HG02970 (cell line): ENCODE results near the gene FPGS.
"Not testable (repeated sequence)": the region's sequence is repeated elsewhere in the genome, so short reads cannot be mapped to it uniquely, and the experiment has no call there.

Experiments used
- ATAC-seq: cut with Tn5 transposase; IDR thresholded peaks from one replicate; pipeline ENCODE4 v1.9.1; 2021; ENCODE audit warnings: mild to moderate bottlenecking, moderate library complexity, moderate number of reproducible peaks; ENCODE audit not compliant: unreplicated experiment, low FRiP score

FPGS gene, protein sequence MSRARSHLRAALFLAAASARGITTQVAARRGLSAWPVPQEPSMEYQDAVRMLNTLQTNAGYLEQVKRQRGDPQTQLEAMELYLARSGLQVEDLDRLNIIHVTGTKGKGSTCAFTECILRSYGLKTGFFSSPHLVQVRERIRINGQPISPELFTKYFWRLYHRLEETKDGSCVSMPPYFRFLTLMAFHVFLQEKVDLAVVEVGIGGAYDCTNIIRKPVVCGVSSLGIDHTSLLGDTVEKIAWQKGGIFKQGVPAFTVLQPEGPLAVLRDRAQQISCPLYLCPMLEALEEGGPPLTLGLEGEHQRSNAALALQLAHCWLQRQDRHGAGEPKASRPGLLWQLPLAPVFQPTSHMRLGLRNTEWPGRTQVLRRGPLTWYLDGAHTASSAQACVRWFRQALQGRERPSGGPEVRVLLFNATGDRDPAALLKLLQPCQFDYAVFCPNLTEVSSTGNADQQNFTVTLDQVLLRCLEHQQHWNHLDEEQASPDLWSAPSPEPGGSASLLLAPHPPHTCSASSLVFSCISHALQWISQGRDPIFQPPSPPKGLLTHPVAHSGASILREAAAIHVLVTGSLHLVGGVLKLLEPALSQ

DNA sequence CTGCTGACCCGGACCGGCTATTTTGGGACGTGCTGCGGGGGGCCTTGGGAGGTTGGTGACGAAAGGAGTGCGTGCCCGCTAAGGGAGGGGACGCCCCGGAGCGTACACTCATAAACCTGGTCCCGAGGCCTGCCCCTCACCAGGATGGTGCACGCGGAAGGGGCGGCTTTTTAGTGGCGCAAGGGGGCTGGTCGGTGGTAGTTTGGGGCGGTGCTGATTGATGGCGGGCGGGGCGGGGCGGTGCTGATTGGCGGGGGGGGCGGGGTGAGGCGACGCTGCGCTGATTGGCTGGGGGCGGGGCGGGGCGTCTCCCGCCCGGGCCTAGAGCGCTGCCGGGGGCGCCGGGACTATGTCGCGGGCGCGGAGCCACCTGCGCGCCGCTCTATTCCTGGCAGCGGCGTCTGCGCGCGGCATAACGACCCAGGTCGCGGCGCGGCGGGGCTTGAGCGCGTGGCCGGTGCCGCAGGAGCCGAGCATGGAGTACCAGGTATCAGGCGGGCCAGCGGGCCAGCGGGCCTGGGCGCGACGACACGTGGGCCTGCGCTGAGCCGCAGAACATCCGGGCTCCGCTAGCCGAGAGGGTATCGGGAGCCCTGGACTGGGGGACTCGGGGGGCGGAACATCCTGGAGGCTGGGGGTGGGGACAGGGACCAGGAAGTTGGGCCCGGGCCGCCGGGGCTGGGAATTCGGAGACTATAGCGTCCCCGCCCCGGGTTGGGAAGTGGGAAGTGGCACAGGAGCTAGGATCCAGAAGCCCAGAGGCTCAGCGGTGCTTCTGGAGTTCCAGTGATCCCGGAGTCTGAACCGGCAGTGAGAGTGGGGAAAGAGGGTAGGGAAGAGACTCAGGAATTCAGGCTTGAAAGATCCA lies at the start of gene FPGS:
TSS of gene FPGS (plus strand) at position 307 of the 868 bp plus-strand sequence. CDS start at position 350, 43 bp downstream.
- ATAC-seq: peak; percentile 71

GRCh38 chr9:127753148-127753547 lies 49.5 kb upstream of the FPGS start:
- no peak for ATAC-seq

DNA sequence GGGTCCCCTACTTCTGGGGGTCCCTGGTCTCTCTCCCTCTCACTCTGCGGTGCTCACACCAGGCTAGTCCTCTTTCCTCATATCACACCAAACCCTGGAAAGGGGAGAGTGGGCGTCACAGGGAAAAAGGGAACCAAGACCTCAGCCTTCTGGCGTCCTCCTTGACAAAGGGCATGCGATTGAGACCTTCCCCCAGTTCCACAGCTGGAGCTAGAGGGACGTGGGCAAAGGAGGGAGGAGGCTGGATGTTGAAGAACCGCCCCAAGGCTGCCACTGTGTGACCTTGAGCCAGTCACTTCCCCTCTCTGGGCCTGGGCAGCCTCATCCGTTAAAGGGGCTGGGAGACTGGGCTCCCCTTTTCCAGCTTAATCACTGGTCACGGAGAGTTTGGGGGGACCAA lies 49.1 kb upstream of the FPGS start:
- ATAC-seq: no peak

DNA sequence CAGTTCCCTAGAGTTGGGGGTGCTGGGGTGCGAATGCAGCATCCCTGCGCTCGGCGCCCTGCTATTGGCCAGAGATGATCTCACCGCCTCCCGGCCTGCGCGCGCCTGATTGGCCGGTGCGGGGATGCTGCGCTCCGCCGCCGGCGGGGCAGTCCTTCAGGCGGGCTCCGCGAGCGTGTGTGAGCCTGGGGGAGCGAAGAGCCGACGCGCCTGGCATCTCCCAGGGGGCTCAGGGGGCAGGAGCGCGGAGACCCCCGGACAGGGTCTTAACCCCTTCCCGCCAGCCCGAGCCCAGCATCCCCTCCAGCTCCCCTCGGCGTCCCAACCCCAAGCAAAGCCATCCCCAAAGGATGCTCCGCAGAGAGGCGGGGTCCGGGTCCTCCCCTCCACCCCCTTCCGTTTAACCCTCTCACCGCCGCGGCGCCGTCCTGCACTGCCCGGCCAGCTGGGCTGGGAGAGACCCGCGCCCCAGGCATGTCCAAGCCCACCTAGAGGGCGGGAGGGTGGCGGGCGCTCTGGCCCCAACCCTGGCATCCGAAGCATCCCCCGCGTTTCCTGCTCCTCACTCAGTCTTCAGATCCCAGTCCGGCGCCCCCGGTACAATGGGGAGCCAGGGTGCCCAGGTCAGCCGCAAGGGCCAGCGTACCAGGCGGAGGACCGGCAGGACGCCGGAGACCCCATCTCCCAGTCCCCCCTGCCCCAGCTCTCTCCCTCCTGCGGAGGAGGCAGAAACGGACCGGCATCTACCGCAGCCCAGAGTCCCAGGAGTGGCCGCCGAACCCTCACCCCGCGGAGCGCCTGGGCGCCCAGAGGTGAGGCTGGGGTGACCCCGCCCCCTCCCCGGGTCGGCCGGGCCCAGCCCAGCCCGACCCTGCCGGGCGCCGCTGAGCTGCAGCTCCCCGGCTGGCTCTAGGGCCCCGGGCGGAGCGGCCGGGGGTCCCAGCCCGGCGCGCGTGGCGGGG lies 48.3 kb upstream of the FPGS start:
- ATAC-seq: no peak

DNA sequence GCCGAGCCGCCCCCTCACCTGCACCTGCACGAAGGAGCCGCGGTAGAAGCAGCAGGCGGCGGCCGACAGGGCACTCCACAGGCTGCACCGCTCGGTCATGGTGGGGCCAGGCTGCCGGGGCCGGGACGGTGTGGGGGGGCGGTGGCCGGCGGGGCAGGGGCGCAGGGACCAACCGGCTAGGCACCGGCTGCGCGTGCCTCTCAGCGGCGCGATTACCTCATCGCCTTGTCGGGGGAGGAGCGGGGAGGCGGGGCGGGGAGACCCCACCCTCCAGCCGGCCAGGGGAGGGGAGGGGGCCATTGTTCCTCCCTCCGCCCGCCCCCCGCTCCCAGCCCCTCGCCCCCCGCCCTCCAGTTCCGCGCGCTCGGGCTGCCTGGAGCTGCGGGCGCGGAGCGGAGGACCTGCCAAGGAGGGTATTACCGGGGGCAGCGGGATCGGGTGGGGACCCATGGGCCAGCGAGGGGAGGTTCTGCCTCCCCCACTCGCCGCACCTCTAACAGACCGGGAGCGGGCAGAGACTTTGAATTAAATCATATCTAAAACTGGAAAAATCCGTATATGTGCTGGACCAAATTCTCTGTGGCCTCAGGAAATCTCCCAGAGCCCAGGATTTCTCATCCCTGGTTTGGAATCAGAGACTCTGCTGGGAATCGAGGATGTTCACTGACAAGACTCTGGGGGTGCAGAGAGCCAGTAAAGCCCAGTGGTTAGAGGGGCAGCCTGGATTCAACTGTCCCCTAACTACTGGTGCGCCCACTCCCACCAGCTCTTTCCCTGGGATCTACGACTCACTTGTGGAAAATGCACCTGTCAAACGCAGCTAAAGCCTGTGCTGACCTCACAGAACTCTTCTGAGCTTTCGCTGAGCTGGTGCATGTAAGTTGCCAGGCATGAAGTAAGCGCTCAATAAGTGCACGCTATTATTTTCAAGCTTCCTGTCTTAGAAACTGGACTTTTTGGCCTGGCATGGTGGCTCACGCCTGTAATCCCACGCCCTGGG lies 47.3 kb upstream of the FPGS start:
- no peak for ATAC-seq

DNA sequence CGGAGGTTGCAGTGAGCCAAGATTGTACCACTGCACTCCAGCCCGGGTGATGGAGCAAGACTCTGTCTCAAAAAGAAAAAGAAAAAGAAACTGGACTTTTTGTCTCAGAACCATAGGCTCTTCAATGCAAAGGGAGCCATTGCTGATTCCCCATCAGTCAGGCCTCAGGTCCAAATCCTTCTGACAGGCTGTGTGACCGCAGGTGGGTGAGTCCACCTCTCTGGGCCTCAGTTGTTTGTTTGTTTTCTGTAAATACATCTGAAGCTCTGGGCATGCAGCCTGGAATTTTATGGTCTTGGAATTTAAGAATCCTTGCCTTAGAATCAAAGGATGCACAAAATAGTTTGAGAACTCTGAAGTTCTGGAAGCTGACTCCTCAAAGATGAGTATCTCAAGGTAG lies 46.4 kb upstream of the FPGS start:
- no peak for ATAC-seq

DNA sequence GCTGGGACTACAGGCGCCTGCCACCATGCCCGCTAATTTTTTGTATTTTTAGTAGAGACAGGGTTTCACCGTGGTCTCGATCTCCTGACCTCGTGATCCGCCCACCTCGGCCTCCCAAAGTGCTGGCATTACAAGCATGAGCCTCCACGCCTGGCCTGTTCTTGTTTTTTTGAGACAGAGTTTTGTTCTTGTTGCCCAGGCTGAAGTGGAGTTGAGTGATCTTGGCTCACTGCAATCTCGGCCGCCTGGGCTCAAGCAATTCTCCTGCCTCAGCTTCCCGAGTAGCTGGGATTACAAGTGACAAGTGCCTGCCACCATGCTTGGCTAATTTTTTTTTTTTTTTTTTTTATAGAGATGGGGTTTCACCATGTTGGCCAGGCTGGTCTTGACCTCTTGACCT lies 45.9 kb upstream of the FPGS start:
- not testable (repeated sequence) for ATAC-seq

DNA sequence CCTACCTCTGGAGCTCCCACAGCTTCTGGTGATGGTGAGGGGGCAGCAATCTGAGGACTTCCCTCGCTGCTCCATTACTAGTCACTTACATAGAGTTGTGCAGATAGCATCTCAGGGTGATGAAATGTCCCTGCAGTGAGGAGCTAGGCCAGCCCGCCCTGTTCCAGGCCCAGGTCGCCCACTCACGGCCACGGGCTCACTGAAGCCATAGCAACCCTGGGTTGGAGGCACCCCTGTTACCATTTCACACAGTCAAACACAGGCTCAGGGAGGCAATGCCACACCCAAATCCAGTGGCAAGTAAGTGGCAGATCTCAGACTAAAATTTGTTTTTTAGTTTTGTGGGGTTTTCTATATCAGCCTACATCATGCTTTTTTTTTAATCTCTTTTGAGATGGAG lies 43.8 kb upstream of the FPGS start:
- ATAC-seq: no peak

- no peak for ATAC-seq
These were observed 41.6 kb upstream of the FPGS start for GRCh38 chr9:127761061-127761460.

- no peak for ATAC-seq
These were observed 41.2 kb upstream of the FPGS start for GRCh38 chr9:127761491-127761956.

GRCh38 chr9:127762111-127762676 lies 40.5 kb upstream of the FPGS start:
- ATAC-seq: no peak

DNA sequence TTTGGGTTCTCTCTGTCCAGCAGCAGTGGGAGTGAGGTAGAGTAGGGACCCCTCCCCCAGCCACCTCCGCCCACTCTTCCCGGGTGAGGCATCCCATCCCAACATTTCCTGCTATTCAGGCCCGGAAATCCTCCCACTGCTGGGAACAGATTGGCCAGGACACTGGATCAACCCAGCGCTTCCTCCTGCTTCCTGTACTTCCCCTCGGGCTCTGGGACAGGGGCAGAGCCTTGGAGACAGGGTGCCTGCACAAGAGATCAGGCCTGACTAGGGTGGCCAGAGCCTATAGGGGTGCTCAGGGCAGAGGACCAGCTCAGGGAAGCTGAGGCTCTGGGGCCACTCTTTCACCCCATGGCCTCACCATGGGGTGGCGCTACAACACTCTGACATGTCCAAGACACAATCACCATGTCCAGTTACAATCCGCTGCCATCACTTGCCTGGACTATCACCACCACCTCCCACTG lies 38.7 kb upstream of the FPGS start:
- no peak for ATAC-seq

- ATAC-seq: no peak
These were observed 37.3 kb upstream of the FPGS start for GRCh38 chr9:127765418-127765817.

- no peak for ATAC-seq
These were observed 35.3 kb upstream of the FPGS start for GRCh38 chr9:127767410-127767809.

DNA sequence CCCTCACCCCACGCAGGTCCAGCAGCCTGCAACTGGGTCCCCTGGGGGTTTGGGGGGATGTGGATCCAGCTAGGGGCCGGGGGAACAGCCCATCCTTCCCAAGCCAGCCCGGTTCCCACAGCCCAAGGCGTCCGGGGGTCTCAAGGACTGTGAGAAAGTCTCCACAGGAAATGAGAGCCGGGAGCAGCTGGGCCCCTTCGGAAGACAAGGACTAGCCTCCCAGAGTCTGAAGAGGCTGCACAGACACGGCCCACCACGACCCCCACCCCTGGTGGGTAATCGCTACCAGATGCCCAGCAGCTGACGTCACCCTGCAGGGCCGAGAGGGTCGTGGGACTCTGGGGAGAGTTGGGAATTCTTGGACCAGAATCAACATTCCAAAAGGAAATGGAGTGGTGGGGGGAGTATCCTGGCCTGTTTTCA lies 34.8 kb upstream of the FPGS start:
- ATAC-seq: no peak

- no peak for ATAC-seq
These were observed 34.0 kb upstream of the FPGS start for GRCh38 chr9:127768698-127769097.

- ATAC-seq: no peak
These were observed 33.6 kb upstream of the FPGS start for GRCh38 chr9:127769101-127769500.

DNA sequence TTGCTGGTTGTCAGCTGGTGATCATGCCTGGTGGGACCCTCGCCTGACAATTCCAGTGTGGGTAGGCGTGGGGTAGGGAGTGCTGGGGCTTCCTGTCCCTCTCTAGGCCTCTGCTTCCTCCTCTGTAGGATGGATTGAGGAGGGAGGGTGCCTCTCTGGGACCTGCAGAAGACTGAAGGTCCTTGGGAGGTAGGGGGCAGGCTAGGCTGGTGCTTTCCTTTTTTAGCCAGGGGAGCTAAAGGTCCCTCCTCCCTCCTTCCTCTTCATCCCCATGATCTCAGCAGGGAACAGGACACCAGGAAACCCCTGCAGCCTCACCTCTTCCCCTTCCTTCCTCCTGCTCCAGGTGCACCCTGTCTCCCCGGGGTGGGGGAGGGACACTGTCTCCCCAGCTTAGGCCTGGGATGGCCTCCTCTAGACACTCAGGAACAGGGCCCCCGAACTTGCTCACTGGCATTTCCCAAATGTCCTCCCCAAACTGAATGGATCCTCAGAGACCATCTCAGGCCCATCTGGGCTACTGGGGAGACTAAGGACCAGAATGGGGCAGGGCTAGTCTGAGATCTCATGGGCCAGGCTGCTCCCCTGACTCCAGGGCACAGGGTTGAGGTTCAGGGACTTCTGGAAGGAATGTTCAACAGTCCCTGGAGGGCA lies 32.6 kb upstream of the FPGS start:
- no peak for ATAC-seq
